ENCODE data around the gene PTPRM. TPM values are rescaled to one million over a fixed set of nuclear protein-coding genes. Genes with fewer than 3 reads are reported as not detected.

The PTPRM gene
- total RNA-seq, 4 donors from 2014 or later = 170 to 198 (median 182) TPM

DNA sequence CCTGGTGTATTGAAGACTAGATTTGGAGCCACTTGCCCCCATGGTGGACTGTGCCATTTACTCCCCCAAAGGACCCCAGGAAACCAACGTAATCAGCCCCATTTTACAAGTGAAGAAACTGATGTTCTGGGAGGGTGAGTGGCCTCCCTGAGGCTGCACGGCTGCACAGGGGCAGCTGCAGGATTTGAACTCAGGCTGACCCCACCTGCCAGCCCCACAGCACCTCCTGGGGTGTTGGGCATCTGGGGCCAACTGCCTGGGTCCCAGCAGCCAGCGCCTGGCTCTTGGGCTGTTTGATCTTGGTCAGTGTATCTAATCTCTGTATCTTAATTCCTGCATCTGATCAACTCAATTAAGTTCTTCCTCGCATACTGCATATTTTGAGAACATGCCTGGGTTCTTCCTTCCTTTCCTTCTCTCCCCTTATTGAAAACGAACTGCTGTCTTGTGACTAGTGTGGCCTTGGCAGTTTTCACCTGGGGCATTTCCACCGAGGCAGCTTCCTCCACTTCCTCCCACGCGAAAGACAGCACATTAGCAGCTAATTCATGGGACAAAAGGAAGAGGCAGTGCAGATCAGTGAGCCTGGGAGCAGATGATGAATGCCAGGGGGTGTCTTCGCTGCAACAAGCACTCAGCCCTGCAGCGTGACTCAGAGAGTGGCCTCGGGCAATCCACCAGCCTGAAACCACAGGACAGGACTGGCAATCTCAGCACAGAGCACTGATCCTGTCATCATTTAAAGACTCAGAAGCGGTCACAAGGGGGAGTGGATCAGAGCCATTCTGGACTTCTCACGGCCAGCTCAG lies 858.0 kb downstream of the PTPRM start:
- intact Hi-C loops (cut with DNase I) = no loop called here
- H3K27me3 ChIP-seq = no peaks in the 10 kb centered on the region
- 63 to 82% methylated on average over 13 of the region's 13 CpGs for WGBS, 2 donors

DNA sequence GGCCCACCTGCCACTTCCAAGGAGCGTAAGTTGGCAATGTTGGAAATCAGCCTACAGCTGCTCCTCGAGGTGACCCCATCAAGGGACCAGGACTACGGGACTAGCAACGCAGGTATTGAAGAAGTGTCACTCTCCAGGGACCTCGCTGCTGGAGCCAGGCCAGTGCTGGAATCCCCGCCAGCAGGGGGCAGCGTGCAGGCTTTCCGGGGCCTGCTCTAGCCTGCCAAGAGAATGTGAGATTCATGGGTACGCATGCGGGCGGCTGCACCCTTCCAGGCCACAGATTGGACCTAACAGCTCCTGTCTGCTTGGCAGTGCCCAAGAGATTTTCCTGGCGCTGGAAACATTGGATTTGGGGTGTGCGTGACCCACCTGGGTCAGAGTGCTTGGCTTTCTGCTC lies 859.3 kb downstream of the PTPRM start:
- no peak for DNase-seq
- H3K36me3 ChIP-seq = no peaks in the 10 kb centered on the region
- H3K4me1 ChIP-seq = no peaks in the 10 kb centered on the region
- WGBS, 2 donors = 74 to 76% methylated on average over 11 of the region's 13 CpGs
- intact Hi-C loops (cut with DNase I) = no loop called here
- no peak overlapping the region for H3K27ac ChIP-seq
- no peaks in the 10 kb centered on the region for H3K9me3 ChIP-seq
- no peak overlapping the region for H3K4me3 ChIP-seq (replicated peaks in 1 of 3)
- TF ChIP-seq, protein P1, sequence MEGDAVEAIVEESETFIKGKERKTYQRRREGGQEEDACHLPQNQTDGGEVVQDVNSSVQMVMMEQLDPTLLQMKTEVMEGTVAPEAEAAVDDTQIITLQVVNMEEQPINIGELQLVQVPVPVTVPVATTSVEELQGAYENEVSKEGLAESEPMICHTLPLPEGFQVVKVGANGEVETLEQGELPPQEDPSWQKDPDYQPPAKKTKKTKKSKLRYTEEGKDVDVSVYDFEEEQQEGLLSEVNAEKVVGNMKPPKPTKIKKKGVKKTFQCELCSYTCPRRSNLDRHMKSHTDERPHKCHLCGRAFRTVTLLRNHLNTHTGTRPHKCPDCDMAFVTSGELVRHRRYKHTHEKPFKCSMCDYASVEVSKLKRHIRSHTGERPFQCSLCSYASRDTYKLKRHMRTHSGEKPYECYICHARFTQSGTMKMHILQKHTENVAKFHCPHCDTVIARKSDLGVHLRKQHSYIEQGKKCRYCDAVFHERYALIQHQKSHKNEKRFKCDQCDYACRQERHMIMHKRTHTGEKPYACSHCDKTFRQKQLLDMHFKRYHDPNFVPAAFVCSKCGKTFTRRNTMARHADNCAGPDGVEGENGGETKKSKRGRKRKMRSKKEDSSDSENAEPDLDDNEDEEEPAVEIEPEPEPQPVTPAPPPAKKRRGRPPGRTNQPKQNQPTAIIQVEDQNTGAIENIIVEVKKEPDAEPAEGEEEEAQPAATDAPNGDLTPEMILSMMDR (IDR thresholded peaks at IDR 0.05) = no peak
- TF ChIP-seq POLR2A (IDR thresholded peaks at IDR 0.05) = no peak
- H3K27me3 ChIP-seq = no peaks in the 10 kb centered on the region

More for the DNA sequence above, 858.0 kb downstream of the PTPRM start:
- TF ChIP-seq POLR2A (IDR thresholded peaks at IDR 0.05) = no peak
- TF ChIP-seq, protein P1 (IDR thresholded peaks at IDR 0.05) = no peak
- H3K36me3 ChIP-seq = no peaks in the 10 kb centered on the region
- no peak overlapping the region for H3K4me3 ChIP-seq (replicated peaks in 1 of 3)
- H3K9me3 ChIP-seq = no peaks in the 10 kb centered on the region
- H3K27ac ChIP-seq = no peak overlapping the region
- no peak for DNase-seq
- no peaks in the 10 kb centered on the region for H3K4me1 ChIP-seq

DNA sequence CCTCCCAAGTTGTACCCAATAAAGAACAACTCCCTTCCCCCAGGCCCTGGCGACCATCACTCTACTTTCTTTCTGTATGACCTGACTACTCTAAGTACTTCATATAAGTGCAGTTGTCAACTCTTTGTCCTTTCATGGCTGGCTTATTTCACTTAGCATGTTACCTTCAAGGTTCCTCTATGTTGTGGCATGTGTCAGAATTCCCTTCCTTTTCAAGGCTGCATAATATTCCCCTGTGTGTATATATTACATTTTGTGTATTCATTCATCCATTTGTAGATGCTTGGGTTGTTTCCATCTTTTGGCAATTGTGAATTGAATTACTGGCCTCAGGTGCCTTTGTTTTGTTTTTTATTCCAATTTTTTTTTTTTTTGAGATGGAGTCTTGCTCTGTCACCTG lies 860.2 kb downstream of the PTPRM start:
- no peak overlapping the region for H3K27ac ChIP-seq
- no peaks in the 10 kb centered on the region for H3K9me3 ChIP-seq
- WGBS, 2 donors = 93 to 98% methylated on average over 1 of the region's 1 CpG
- H3K36me3 ChIP-seq = no peaks in the 10 kb centered on the region
- no peak for DNase-seq
- intact Hi-C loops (cut with DNase I) = no loop called here
- H3K4me1 ChIP-seq = no peaks in the 10 kb centered on the region
- no peaks in the 10 kb centered on the region for H3K27me3 ChIP-seq
- TF ChIP-seq POLR2A (IDR thresholded peaks at IDR 0.05) = no peak
- TF ChIP-seq, protein P1 (IDR thresholded peaks at IDR 0.05) = no peak
- H3K4me3 ChIP-seq (replicated peaks in 1 of 3) = no peak overlapping the region

DNA sequence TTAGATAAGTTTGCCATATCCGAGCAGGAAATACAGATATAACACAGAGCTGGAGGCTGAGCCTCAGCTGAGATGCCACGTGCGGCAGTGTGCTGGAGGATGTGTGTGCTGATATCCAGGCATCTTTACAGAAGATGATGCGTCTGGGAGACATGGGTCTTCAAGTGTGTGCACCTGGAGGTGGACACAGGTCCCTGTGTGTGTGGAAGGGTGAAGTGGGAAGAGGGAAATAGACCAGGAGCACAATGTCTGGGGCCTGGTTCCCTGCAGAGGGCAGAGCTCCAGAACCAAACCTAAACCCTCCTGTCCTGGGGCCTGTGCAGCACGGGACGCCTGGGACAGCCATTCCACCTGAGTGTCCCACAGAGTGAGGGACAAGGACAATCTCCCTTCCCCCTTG lies 861.8 kb downstream of the PTPRM start:
- TF ChIP-seq, protein P1 (IDR thresholded peaks at IDR 0.05) = no peak
- TF ChIP-seq POLR2A (IDR thresholded peaks at IDR 0.05) = no peak
- no peaks in the 10 kb centered on the region for H3K9me3 ChIP-seq
- no peak for DNase-seq
- no peak overlapping the region for H3K27ac ChIP-seq
- intact Hi-C loops (cut with DNase I) = no loop called here
- H3K27me3 ChIP-seq = no peaks in the 10 kb centered on the region
- H3K4me1 ChIP-seq = no peaks in the 10 kb centered on the region
- H3K36me3 ChIP-seq = no peaks in the 10 kb centered on the region
- WGBS, 2 donors = 91% methylated on average over 4 to 6 of the region's 6 CpGs
- H3K4me3 ChIP-seq (replicated peaks in 1 of 3) = no peak overlapping the region

DNA sequence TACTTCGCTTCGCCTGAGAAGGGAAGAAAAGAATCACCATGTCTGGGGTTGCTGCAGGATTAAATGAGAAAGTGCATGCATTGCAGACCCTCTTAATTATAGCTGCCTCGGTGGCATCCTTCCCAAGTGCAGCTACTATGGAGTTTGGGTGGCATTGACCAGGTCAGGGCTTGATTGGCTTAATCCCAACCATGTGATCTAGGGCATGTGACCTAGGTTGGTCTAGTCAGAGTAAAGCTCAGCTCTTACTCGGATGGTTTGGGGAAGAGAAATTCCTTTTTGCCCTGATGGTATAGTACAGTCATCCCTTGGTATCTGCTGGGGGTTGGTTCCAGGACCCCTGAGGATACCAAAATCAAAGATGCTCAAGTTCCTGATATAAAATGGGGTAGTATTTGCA lies 863.9 kb downstream of the PTPRM start:
- intact Hi-C loops (cut with DNase I) = no loop called here
- 73 to 90% methylated on average over 4 of the region's 4 CpGs for WGBS, 2 donors
- no peak for DNase-seq
- TF ChIP-seq, protein P1 (IDR thresholded peaks at IDR 0.05) = no peak
- TF ChIP-seq POLR2A (IDR thresholded peaks at IDR 0.05) = no peak
- H3K9me3 ChIP-seq = no peaks in the 10 kb centered on the region
- H3K4me1 ChIP-seq = no peaks in the 10 kb centered on the region
- no peak overlapping the region for H3K27ac ChIP-seq
- no peaks in the 10 kb centered on the region for H3K36me3 ChIP-seq
- H3K27me3 ChIP-seq = no peaks in the 10 kb centered on the region
- H3K4me3 ChIP-seq (replicated peaks in 1 of 3) = no peak overlapping the region
